KOPT-K1 (cell line): Measurements from ENCODE around the gene NTSR1.

Experiments used
- H3K27ac ChIP-seq: fragments of 200-600 bp; sonication (generic); 2 replicates; pipeline ENCODE4 v1.5.1; 2016; ENCODE audit warnings: antibody characterized with exemption, mild to moderate bottlenecking, low read depth, low read length; ENCODE audit not compliant: poor library complexity, severe bottlenecking
- H3K36me3 ChIP-seq: fragments of 200-600 bp; sonication (generic); 2 replicates; pipeline ENCODE4 v1.5.1; 2017; ENCODE audit warnings: antibody characterized with exemption, mild to moderate bottlenecking, low read length, moderate library complexity; ENCODE audit not compliant: insufficient read depth
- H3K9me3 ChIP-seq: fragments of 200-600 bp; sonication (generic); 2 replicates; pipeline ENCODE4 v1.5.1; 2017; ENCODE audit warnings: antibody characterized with exemption, low read length, mild to moderate bottlenecking; ENCODE audit not compliant: insufficient read depth, poor library complexity, severe bottlenecking

The NTSR1 gene

GRCh38 chr20:62716941-62717310 is 8.3 kb downstream of the NTSR1 start:
- Histone ChIP-seq H3K27ac (peak overlapping the region; percentile 61), H3K36me3 (no peaks in the 10 kb centered on the region), H3K9me3 (peaks cover 27% of the 10 kb centered on the region)

- no peak overlapping the region for H3K27ac ChIP-seq
- no peaks in the 10 kb centered on the region for H3K36me3 ChIP-seq
- H3K9me3 ChIP-seq, result peaks cover 30% of the 10 kb centered on the region
Observed at GRCh38 chr20:62717933-62718332, 9.3 kb downstream of the NTSR1 start.

DNA sequence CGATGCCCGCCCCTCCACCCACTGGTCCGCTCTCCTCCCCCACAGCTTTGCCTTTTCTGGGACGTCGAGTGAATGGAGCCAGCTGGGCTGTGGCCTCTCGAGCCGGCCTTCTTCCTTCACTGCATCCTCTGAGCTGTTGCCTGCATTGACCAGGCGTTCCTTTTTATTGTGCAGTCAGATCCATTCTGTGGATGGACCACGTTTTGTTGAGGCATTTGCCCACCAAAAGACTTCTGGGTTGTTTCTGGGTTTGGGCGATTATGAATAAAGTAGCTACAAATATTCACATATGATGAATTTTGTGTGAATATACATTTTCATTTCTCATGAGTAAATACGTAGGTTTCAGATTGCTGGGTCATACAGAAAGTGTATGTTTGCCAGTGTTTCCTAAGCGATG is 9.9 kb downstream of the NTSR1 start:
- Histone ChIP-seq H3K36me3 (no peaks in the 10 kb centered on the region), H3K27ac (no peak overlapping the region), H3K9me3 (peaks cover 30% of the 10 kb centered on the region)

GRCh38 chr20:62719250-62719935 is 10.8 kb downstream of the NTSR1 start:
- no peak overlapping the region for H3K27ac ChIP-seq
- no peaks in the 10 kb centered on the region for H3K36me3 ChIP-seq
- H3K9me3 ChIP-seq, result peaks cover 30% of the 10 kb centered on the region

DNA sequence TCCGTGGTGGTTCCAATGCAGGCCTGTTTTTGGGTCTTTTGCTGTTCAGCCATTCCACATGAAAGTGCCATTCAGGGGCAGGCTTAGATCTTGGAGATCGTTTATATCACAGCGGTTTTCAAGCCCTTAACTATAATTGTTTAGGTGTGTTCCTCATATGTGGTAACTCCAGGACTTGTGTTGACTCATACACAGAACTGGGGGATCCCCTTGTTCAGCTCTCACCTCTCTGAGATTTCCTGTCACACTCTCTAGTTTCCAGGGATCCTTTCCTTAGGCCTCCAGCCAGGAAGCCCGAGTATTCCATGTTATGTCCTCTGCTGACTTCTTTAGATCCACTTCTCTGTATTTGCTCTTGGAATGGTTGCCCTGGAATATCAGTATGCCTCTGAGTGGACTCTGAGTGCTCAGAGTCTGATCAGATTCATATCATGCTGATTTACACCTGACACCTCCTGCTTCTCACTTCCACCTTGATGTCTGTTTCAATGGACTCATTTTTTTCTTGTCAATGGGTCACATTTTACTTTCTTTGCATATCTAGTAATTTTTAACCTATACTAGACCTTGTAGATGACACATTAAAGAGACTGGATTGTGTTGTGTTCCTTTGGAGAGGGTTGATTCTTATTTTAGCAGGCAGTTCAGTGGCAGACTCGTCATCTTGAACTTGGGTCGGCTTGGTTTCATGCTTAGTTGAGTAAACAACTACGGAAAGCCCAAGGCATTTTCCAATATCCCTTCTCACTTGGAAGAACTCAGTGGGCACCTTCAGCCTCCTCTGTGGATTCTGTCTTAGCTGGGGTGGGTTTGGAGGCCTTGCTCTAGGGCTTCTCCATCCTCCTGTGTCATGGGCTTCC is 13.1 kb downstream of the NTSR1 start:
- H3K9me3 ChIP-seq, result peaks cover 30% of the 10 kb centered on the region
- H3K27ac ChIP-seq, result peak overlapping the region; percentile 94
- no peaks in the 10 kb centered on the region for H3K36me3 ChIP-seq

GRCh38 chr20:62722627-62723026 is 14.0 kb downstream of the NTSR1 start:
- no peaks in the 10 kb centered on the region for H3K36me3 ChIP-seq
- H3K9me3 ChIP-seq, result peaks cover 30% of the 10 kb centered on the region
- H3K27ac ChIP-seq, result peak overlapping the region; percentile 94

GRCh38 chr20:62723351-62723750 is 14.7 kb downstream of the NTSR1 start:
- H3K36me3 ChIP-seq, result no peaks in the 10 kb centered on the region
- peak overlapping the region; percentile 94 for H3K27ac ChIP-seq
- H3K9me3 ChIP-seq, result peaks cover 30% of the 10 kb centered on the region

- H3K36me3 ChIP-seq, result no peaks in the 10 kb centered on the region
- H3K27ac ChIP-seq, result peak overlapping the region; percentile 94
- H3K9me3 ChIP-seq, result peaks cover 30% of the 10 kb centered on the region
Observed at GRCh38 chr20:62723768-62724450, 15.3 kb downstream of the NTSR1 start.

- Histone ChIP-seq H3K9me3 (peaks cover 22% of the 10 kb centered on the region), H3K27ac (peak overlapping the region; percentile 94), H3K36me3 (no peaks in the 10 kb centered on the region)
Observed at GRCh38 chr20:62724692-62725595, 16.3 kb downstream of the NTSR1 start.

GRCh38 chr20:62725596-62726268 is 17.1 kb downstream of the NTSR1 start:
- peaks cover 14% of the 10 kb centered on the region for H3K9me3 ChIP-seq
- peak overlapping the region; percentile 94 for H3K27ac ChIP-seq
- H3K36me3 ChIP-seq, result no peaks in the 10 kb centered on the region

DNA sequence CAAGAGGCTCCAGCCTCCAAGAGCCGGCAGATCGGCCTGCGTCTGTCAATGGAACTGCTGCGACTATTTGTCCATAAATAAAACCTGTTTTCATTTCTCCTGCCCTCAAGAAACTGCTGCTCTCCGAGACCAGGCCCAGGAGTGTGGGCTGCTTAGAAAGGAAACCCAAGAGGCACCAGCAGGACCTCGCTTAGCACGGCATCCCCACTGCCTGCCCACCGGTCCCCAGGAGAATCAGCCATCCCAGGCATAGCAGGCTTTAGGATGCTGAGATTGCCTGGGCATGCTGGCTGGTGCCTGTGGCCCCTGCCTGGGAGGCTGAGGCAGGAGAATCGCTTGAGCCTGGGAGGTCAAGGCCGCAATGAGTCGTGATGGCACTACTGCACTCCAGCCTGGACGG is 17.6 kb downstream of the NTSR1 start:
- no peaks in the 10 kb centered on the region for H3K36me3 ChIP-seq
- H3K9me3 ChIP-seq, result peaks cover 9% of the 10 kb centered on the region
- peak overlapping the region; percentile 94 for H3K27ac ChIP-seq

DNA sequence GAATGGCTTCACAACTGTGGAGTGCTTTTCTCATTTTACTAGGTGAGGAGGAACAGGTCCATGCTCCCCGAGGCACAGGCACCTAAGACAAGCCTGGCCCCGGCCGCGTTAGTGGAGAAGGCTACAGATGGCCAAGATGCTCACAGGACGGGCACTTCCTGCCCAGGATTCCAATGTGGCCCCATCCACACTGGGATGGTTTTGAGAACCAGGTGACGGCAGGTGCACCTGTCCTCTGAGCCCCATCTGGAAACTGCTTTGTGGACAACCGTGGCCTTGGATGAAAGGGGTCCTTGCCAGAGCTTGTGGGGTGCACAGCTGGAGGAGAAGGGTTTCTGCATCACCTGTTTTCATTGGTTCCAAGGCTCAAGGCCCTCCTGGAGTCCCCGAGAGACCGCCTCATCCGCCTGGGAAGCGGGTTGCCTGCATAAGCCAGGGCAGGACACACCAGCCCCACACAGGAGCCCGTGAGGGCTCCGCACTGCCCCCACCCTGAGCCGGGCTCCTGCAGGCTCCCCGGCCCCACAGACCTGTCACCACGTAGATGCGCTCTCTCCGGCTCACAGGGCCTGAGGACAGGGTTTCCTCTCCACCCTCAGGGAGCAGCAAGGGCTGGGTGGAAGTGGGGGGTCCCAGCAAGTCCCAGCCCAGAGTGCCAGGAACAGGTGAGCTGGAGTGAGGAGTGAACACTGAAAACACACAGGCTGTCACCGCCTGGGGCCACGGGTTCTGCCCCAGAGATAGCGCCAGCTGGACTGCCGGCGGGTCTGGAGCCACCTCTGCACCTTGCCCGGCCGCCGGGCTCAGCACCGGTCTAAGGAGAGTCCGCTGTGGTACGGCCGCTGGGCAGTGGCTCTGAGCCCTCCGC is 18.3 kb downstream of the NTSR1 start:
- Histone ChIP-seq H3K27ac (peak overlapping the region; percentile 94), H3K36me3 (no peaks in the 10 kb centered on the region), H3K9me3 (peaks cover 2% of the 10 kb centered on the region)

- H3K9me3 ChIP-seq, result no peaks in the 10 kb centered on the region
- no peaks in the 10 kb centered on the region for H3K36me3 ChIP-seq
- peak overlapping the region; percentile 94 for H3K27ac ChIP-seq
Observed at GRCh38 chr20:62727584-62728027, 19.0 kb downstream of the NTSR1 start.
